Stimulated activated CD8-positive, alpha-beta memory T cell treated with anti-CD3 and anti-CD28 coated beads, Interleukin-4, amount 100 ng/mL, for 24 hours (primary cell): ENCODE data around the gene MAMDC4.
"Not testable (repeated sequence)": the region's sequence is repeated elsewhere in the genome, so short reads cannot be mapped to it uniquely, and the experiment has no call there.

Source experiments
- DNase-seq: peaks from one replicate; pipeline ENCODE4 v3.0.0-alpha.2; 2020; ENCODE audit warnings: low read depth

MAMDC4 gene

GRCh38 chr9:136851941-136852663 lies at the start of gene MAMDC4:
Gene MAMDC4, plus strand, starts transcription at chr9:136852346. Its CDS starts 71 bp downstream, at chr9:136852417.
- DNase-seq: no peak

DNA sequence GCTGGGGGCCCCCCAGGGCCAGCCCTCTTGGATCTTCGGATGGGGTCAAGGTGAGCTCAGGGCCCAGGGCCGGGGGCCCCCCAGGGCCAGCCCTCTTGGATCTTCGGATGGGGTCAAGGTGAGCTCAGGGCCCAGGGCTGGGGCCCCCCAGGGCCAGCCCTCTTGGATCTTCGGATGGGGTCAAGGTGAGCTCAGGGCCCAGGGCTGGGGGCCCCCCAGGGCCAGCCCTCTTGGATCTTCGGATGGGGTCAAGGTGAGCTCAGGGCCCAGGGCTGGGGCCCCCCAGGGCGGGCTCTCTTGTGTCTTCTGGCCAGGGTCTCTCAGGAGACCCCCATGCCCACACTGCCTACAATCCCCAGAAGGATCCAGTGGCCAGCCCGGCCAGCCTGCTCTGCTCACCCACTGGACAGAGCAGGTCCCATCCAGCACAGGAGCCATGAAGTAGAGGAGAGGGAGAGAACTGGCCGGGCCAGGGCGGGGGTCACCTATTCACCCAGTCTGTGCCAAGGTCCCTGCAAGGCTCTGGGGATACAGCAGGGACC lies 49.1 kb upstream of the MAMDC4 start:
- DNase-seq: not testable (repeated sequence)

DNA sequence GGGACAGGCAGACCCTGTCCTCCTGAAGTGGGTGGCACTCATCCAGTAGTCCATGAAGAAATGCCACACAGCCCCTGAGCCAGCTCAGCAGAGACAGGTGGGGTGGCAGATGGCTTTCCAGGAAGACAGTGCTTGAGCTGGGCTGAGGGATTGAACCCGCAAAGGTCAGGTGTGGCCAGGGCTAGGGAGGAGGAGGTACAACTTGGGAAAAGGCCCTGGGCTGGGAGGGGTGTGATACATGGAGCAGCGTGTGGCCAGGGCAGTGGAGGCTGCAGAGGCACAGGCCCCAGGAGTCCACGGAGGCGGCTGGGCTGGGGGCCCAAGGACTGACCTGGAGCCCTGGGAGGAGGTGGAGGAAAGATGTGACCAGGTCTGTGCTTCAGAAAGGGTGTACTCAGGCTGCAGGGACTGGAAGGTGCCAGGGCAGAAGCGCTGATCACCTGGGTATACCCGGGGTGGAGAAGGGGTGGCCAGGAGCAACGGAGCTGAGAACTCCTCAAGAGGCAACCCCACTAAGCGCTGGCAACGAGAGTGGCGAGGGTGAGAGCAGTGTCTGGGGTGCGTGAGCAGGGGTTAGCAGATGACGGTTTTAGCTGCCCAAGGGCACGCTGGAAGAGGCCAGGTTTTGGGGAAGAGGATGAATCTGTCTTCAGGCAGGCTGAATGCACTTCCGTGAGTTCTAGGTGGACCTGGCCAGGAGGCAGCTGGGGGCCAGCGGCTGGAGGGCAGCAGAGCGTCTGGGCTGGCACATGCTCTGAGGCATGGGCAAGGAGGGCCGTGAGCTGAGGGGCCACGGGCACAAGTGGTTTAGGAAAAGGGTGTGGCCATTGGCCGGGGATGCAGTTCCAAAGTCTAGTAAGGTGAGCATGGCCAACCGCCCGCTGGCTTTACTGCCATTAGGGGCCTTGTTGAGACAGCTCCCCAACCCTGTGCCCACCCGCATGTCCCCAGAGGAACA lies 48.3 kb upstream of the MAMDC4 start:
- DNase-seq: no peak

GRCh38 chr9:136804509-136805206 lies 47.5 kb upstream of the MAMDC4 start:
- DNase-seq: no peak

- DNase-seq: no peak
Observed at GRCh38 chr9:136805207-136805740, 46.9 kb upstream of the MAMDC4 start.

DNA sequence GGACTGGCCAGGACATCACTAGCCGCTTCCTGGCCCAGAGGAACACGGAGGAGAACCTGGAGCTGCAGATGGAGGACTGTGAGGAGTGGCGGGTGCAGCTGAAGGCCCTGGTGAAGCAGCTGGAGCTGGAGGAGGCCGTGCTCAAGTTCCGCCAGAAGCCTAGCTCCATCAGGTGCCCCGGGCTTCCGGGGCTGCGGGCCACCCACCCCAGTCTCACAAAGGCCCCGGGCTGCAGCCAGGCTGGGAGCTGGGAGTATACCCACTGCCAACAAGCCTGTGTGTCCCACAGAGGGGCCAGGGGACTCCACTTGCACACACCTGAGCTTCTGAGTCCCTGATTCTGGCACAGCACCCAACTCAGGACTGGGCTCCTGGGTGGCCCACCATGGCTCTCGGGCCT lies 46.1 kb upstream of the MAMDC4 start:
- DNase-seq: no peak

DNA sequence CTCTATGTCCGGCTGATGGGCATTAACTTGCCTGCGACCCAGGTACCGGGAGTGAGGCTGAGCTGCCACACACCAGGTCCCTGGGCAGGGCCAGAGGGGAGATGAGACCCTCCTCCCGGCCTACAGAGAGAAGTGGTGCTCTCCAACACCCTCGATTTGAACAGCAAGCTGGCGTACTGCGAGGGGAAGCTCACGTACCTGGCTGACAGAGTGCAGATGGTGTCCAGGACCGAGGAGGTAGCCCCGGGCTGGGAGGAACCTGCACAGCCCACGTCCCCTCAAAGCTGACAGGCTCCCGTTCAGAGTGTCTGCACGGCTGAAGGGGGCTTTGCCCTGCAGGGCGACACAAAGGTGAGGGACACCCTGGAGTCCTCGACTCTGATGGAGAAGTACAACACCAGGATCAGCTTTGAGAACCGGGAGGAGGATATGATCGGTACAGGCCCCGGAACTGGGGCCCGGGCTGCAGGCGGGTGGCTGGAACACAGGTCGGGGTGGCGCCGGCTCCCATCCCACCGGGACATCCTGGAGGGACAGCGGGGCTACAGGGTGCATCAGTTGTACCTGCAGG lies 45.4 kb upstream of the MAMDC4 start:
- DNase-seq: no peak

GRCh38 chr9:136807281-136808074 lies 44.7 kb upstream of the MAMDC4 start, which contains the start of gene RABL6:
Gene RABL6, plus strand, starts transcription at chr9:136807948. Its CDS starts 249 bp downstream, at chr9:136808197.
- DNase-seq: peak; percentile 71

DNA sequence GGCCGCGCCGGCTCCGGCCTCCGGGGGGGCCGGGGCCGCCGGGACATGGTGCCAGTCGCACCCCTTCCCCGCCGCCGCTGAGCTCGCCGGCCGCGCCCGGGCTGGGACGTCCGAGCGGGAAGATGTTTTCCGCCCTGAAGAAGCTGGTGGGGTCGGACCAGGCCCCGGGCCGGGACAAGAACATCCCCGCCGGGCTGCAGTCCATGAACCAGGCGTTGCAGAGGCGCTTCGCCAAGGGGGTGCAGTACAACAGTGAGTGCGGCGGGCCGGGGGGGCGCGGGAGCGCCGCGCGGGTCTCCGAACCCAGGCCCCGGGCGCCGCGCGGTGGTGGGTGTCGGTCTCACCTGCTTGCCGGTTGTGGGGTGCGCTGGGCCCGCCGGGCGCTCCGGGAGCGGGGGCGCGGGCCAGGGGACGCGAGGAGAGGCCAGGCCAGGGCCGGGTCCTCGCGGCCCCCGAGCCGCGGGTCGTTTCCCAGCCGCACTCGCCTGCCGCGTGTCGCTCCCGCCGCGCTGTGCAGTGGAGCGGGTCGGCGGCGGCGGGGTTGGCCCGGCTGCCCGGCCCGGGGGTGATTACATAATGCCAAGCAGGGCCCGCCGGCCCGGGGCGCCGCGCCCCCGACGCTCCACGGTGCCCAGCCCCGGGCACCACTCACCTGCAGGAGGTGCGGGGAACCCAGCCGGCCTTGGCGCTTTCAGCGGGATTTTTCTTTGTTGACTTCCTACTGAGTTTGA lies 43.9 kb upstream of the MAMDC4 start:
- DNase-seq: peak; percentile 19

GRCh38 chr9:136808806-136809158 lies 43.4 kb upstream of the MAMDC4 start:
- DNase-seq: no peak

GRCh38 chr9:136814725-136815421 lies 37.3 kb upstream of the MAMDC4 start:
- DNase-seq: no peak

- DNase-seq: no peak
Observed at GRCh38 chr9:136815422-136815782, 36.7 kb upstream of the MAMDC4 start.

DNA sequence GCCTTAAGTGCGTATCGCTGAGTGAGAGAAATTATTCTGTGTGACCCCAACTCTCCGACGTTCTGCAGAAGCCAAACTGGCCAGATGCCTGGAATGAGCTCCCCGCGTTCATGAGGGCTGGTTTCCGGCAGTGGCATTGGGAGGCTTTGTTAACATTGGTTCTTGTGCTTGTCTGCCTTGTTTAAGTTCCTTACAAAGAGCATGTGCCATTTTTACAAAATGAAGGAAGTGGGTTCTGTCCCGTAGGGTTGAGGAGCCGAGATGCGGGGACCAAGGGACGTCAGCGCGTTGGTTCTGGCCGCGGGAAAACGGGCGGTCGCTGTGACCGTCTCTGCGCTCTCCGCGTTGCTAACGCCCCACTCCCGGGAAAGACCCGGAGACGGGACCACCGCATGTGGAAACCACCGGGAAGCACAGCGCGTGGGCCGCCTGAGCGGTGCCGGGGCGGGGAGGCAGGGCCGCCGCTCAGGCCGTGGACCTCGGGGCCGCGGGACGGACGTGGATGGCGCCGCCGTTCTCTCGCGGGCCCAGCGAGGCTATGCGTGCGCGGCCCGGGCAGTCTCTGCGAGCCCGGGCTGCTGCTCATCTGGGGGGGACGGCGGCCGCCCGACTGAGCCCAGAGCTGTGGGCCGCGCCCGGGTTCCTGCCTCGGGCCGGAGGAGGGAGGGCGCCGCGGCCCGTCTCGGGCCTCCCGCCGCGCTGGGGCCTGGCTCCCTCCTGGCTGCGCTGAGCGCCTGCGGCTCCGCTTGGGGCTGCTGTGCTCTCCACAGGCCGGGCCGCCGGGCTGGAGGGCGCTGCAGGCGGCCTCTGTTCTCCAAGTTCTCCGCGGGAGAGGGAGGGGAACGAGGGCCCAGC lies 30.9 kb upstream of the MAMDC4 start:
- no peak for DNase-seq

DNA sequence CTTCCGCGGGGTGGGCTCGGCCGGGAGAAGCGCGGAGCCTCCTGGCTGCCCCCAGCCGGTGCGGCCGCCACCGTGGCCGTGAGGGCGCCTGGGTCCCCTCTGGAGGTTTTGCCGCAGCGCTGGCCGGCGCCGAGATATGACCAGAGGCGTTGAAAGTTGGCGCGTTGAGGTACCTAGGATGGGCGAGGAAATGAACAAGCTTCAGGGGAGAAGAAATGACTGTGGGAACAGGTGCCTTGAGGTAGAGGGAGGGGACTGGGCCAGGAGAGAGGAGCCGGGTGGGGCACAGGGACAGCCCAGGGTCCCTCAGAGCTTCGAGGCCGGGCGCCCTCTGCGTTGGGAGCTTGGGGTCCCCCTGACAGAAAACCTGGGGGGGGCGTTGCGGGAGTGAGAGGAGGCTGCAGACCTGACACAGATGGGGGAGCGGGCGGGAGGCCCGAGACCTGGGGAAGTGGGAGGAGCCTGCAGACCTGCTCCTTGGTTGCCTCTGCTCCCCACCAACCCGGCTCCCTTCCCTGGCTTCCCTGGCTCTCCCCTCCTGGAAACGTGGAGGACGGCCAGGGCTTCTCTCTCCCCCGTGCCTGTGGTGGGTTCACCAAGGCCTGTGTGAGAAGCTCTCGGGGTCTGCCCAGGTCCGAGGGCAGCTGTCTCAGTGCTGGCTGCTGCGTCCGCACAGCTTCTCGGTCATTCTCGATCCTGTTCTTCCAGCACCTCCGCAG lies 30.2 kb upstream of the MAMDC4 start:
- DNase-seq: no peak

- DNase-seq: no peak
Observed at GRCh38 chr9:136823136-136824046, 28.8 kb upstream of the MAMDC4 start.

- DNase-seq: no peak
Observed at GRCh38 chr9:136824496-136825225, 27.5 kb upstream of the MAMDC4 start.
